Measurements from ENCODE around the gene PTRH1. TPM values are rescaled to one million over a fixed set of nuclear protein-coding genes. Genes with fewer than 3 reads are reported as not detected.

Gene PTRH1
- total RNA-seq, 2 donors from 2014 or later = 8.7 to 9.1 TPM

DNA sequence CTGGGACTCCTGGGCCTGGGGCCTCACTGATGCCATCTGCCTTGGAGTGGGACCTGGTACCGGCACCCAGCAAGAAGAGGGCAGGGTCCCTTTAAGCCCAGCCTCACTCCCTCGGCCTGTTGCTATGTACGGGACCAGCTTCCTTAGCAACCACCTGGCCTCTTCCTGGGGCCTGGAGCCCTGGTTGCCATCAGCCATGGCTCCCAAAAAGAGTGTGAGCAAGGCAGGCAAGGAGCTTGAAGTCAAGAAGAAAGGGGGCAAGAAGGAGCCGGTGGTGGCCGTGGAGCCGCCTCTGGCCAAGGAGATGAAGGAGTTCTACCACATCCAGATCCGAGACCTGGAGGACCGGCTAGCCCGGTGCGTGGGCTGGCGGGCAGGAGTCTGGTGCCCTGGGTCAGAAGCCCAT lies 8.6 kb downstream of the PTRH1 start, which contains the start of gene CFAP157:
Gene CFAP157, plus strand, starts transcription at position 153 of the 406 bp plus-strand sequence. Its CDS starts 44 bp downstream, at position 197.
- no peak for DNase-seq (ENCODE audit: low spot score)
- intact Hi-C loops (cut with DNase I) = no loop called here

DNA sequence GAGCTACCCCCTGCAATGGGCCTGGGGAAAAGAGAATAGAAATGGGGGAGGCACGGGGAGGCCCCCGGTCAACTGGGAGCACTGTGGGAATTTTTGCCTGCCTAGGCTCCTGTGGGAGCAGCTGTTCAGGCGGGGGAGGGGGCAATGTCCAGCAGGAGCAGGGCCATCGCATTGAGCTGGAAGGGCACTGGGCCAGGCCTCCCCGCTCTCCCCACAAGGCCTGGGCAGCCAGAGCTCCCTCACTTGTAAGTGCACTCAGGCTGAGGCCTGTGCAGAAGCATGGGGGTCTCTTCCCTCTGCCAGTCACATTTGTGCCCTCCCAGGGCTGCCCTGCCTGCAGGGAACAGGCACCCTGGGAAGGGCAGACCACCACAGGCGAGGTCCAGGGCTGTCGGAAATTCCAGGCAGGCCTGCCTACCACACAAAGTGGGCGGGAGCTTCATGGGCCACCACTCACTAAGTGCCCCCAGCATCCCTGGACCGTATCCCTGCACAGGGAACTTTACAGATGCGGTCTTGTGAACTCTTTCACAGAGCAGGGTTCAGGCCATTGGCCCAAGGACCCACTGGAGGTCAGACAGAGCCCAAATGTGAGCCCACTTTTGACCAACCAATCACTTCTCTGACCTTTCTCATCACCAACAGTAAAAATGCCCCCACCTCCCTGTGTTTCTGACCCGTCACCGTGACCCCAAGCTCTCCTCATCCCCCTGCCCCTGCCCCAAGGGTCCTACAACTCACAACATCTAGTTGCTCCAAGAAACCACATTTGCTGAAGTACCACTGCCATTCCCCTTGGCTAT lies 9.7 kb downstream of the PTRH1 start:
- no peak for DNase-seq (ENCODE audit: low spot score)
- intact Hi-C loops (cut with DNase I) = no loop called here

DNA sequence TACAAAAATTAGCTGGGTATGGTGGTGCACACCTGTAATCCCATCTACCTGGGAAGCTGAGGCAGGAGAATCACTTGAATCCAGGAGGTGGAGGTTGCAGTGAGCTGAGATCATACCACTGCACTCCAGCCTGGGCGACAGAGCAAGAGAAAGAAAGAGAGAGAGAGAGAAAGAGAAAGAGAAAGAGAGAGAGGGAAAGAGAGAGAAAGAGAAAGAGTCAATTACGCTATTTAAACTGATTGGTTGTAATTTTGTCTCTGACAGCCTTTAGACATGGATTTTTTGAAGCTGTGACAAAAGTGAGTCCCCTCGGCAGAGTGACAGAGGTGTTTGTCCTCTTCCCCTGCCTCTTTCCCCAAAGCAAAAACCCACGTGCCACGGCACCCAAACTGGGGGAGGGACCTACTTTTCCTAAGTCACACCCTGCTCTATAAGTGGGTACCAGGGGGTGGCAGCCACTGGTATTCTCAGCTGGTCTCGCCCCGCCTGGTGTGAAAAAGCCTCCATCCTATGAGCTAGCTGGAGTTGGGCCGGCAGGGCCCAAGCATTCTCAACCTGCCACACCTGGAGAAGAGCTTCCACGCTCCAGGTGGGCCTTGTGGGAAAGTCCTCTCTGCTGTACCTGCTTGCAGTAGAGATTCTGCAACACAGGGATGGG lies 12.0 kb downstream of the PTRH1 start:
- intact Hi-C loops (cut with DNase I) = no loop called here

DNA sequence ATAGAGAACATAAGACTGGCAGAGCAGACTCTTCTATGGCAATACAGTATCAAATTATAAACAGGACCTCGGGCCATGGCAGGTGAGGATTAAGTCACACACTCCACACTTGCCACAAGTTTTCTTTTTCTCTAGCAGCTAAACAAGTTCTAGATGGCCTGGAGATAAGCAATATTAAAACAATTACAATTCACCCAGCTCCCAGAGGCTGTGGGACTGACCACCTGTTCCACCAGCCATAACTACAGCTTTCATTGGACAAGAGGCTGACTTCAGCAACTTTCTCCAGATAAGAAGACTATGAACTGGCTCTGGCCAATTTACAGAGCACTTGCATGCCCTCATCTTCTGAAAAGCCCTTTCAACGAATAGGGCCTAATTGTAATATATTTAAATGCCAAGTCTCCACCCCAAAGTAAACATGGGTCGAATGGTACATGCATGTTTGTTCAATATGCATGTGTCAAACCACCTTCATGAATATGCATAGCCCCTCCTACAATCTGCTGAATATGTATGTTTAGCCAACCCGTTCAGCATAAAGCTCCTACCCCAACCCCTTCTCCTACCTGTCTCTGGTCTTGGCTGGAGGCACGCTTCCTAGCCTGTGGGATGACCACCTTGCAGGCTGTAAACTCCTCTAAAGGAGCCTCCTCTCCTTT lies 14.7 kb downstream of the PTRH1 start:
- DNase-seq (ENCODE audit: low spot score) = no peak
- intact Hi-C loops (cut with DNase I) = no loop called here

More for the DNA sequence above, 12.0 kb downstream of the PTRH1 start:
- no peak for DNase-seq (ENCODE audit: low spot score)

DNA sequence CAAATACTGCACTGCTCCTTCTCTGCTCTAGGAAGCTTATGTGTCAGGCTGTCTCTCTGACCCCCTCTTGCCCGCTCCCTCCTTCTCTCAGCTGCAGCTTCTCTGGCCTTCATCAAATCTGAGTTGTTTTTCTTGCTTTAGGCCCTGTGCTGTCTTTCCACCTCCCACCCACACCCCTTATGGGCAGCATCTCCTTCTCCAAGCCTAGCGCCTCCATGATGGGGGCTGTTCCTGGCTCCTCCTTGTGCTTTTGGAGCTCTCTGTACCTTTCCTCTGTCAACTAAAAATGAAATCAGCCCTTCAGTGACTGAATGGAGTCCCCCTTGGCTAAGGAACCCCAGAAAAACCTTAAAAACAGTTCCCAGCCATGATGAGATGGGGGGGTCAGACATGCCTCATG lies 15.3 kb downstream of the PTRH1 start:
- intact Hi-C loops (cut with DNase I) = no loop called here
- no peak for DNase-seq (ENCODE audit: low spot score)

DNA sequence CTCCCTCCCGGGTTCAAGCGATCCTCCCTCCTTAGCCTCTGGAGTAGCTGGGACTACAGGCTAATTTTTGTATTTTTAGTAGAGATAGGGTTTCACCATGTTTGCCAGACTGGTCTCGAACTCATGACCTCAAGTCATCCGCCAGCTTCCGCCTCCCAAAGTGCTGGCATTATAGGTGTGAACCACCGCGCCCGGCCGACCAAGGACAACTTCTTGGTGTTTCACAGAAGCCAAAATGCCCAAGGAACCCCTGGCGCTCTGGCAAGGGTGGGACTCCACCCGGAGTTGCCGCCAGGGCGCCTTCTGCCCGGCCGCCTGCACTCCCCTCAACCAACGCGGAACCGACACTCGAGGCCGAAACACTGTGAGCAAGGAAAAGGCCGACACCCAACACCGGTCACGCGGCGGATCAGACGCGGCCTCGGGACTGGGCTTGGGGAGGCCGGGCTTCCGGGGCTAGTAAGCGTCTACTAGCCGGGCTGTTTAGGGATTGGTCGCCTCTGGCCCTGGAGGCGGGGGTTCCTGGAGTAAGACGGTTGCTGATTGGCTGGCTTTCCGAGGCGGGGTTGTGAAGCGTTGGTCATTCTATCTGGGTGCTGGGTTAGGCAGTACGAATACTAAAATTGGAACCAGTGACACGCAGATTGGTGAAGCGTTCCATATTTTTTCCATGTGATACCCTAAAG lies 16.3 kb downstream of the PTRH1 start:
- intact Hi-C loops (cut with DNase I) = no loop called here
- peak; percentile 99 for DNase-seq (ENCODE audit: low spot score)

DNA sequence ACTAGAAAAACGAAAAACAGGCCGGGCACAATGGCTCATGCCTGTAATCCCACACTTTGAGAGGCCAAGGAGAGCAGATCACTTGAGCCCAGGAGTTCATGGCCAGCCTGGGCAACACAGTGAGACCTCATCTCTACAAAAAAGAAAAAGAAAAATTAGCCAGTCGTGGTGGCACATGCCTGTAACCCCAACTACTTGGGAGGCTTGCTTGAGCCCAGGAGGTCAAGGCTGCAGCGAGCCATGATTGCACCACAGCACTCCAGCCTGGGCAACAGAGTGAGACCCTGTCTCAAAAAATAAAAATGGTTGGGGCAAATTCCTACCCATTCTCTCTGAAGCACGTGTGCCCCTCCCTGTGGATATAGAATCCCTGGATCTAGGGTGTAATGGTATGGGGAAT lies 17.1 kb downstream of the PTRH1 start:
- no peak for DNase-seq (ENCODE audit: low spot score)
- intact Hi-C loops (cut with DNase I) = no loop called here

DNA sequence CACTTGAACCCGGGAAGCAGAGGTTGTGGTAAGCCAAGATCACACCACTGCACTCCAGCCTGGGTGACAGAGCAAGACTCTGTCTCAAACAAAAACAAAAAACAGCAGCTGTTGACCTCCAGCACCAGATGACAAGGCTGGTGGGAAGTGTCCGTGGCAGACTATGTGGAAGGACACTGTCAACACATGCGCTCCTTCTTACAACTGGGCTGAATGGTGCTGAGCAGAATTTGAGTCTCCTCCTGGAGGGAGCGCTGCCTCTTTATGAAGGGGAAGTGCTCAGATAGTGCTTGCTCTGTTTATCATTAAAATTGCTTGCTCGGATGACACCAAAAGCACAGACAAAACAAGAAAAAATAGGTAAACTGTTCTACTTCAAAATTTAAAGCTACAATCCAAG lies 17.9 kb downstream of the PTRH1 start:
- intact Hi-C loops (cut with DNase I) = no loop called here
- DNase-seq (ENCODE audit: low spot score) = no peak

DNA sequence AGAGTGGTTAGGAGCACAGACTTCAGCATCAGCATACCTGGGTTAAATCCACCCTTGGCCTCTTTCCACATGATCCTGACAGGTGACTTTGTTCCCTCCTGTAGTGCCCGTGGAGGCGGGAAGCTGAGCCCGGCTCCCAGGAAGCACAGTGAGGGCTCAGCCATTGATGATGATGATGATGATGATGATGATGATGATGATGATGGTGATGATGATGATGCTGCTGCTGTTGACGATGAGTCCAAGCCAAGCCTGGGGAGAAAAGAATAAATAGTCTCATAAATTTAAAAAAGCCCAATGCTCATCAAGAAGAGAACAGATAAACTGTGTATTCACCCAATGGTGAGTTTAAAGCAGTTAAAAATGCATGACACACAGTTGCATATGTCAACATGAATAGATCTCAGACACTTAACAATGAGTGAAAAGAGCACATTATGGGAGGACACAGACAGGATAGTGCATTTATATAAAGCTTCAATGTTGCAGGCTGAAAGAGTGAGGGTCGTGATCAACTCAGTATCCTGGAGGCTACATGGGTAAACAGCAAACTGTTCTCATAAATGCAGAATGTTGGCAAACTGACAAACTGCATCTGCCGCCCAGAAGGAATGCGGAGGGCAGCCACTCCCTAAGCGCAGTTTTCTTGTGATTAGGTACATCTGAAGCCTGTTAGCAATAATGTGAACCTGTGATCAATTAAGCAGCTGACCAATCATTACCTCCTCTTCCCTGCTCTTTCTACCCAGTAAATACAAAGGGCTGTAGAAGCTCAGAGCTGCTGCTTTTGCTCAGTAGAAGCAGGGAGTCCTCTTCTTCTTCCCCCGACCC lies 20.4 kb downstream of the PTRH1 start:
- intact Hi-C loops (cut with DNase I) = no loop called here
- no peak for DNase-seq (ENCODE audit: low spot score)

DNA sequence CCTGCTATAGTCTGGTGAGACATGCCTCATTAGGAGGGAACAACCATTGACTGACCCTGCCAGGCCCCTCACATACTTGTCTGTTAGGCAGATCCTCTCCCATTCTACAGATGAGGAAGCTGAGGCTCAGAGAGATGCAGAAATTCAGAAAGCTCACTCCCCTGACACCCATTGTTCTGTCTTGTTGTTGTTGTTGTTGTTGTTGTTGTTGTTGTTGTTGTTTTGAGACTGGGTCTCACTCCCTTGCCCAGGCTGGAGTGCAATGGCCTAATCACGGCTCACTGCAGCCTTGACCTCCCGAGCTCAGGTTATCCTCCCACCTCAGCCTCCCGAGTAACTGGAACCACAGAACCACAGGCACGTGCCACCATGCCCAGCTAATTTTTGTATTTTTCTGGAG lies 21.8 kb downstream of the PTRH1 start:
- intact Hi-C loops (cut with DNase I) = no loop called here
- no peak for DNase-seq (ENCODE audit: low spot score)

DNA sequence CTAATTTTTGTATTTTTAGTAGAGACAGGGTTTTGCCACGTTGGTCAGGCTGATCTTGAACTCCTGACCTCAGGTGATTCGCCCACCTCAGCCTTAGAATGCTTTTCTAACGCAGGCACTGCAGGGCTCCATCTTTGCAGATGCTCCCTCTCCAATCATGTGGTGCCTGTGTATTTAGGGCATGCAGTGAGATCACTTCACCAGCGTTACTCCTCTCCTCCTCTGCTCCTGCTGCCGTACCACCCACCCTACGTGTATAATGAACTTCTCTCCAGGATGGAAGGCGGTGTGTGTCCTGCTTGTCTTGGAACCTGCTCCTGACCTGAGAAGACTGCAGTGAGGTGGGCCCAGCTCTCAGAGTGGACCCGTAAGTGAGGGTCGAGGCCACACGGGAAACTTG lies 22.3 kb downstream of the PTRH1 start:
- intact Hi-C loops (cut with DNase I) = no loop called here
- DNase-seq (ENCODE audit: low spot score) = no peak

DNA sequence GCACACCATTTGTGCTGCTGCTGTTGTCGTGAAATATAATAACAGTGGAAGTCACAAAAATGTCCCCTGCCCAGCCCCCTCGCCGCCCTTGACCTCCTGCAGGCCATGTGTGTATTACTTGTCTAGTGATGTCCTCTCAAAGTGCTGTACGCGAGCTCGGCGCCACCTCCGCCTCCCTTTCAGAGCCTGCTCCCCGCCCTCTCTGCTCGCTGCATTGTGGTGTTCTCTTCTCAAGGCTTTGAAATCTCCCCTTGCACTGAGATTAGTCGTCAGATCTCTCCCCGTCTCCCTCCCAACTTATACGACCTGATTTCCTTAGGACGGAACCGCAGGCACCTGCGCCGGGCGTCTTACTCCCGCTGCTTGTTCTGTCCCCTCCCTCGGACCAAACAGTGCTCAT lies 23.4 kb downstream of the PTRH1 start:
- no peak for DNase-seq (ENCODE audit: low spot score)
- intact Hi-C loops (cut with DNase I) = no loop called here

DNA sequence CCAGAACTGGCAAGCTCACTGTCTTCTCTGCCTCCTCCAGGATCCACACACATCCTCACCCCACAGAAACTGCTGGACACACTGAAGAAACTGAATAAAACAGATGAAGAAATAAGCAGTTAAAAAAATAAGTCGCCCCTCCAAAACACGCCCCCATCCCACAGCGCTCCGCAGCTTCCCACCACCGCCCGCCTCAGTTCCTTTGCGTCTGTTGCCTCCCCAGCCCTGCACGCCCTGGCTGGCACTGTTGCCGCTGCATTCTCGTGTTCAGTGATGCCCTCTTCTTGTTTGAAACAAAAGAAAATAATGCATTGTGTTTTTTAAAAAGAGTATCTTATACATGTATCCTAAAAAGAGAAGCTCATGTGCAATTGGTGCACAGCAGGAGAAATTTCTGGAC lies 24.7 kb downstream of the PTRH1 start:
- no peak for DNase-seq (ENCODE audit: low spot score)
- intact Hi-C loops (cut with DNase I) = no loop called here

DNA sequence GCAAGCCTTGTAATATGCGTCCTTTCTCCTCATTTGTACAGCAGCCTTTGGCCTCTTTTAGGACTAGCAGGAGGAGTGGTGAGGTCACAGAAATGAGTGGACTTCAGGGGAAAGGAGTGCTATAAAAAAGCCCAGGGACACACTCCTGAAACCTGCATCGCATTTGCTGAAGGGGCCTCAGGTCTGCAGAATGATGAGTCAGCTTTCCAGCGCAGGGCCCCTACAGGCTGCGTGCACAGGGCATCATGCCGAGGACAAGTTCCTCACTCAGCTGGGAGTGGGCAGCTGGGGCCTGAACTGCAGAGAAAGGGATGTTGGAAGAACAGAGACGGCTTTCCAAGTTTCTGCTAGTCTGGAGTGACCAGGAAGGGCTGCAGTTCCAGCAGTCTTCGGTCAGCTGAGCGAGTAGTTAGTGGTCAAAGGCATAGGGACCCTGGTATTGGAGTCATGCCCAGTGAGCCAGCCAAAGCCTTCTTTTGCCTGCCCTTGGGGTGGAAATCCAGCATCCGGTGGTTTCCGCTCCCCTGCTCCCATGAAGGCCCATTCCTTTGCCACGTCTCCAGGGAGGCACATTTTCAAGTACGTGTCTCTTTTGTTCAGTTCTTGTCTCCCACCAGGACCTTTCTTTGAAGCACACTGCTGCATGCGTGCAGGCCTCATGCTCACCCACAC lies 26.0 kb downstream of the PTRH1 start:
- intact Hi-C loops (cut with DNase I) = no loop called here
- no peak for DNase-seq (ENCODE audit: low spot score)

DNA sequence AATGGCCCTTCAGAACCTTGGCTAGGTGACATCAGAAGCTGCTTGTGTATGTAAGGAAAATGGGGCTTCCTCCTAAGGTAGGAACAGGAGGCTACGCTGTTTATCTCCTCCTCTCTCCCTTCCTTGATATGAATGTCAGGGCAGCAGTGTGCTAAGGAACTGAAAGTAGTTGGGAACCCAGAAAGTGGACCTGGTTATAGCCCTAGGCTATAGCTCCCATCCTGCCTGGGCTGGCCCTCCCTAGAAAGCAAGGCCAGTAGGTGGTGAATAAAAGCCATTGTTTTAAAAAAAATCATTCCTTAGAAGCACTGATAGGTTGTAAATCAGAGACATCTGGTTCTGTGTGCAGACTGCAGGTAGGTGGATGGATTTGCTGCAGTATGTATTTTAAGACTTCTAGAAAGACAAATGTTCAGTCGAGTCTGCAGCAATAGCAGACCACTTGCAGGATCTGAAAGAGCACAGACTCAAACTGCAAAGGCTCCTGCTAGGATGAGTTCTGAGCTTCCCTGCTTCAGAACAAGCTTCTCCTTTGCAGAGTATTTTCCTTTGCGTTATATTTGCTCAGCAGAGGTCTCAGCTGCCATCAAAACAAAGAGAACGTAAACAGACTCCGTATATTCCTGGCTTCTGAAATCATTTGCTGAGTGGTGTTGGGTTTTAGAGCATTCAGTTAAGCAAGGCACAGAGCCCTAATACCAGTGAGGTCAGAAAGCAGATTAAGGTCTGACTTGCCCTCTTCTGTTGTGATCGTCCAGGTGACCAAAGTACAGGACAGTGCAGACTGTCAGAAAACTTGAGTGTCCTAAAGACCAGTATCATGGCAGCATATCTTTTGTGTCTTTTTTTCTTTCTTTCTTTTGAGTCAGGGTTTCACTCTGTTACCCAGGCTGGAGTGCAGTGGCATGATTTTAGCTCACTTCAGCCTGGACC lies 28.7 kb downstream of the PTRH1 start:
- intact Hi-C loops (cut with DNase I) = no loop called here
- no peak for DNase-seq (ENCODE audit: low spot score)

DNA sequence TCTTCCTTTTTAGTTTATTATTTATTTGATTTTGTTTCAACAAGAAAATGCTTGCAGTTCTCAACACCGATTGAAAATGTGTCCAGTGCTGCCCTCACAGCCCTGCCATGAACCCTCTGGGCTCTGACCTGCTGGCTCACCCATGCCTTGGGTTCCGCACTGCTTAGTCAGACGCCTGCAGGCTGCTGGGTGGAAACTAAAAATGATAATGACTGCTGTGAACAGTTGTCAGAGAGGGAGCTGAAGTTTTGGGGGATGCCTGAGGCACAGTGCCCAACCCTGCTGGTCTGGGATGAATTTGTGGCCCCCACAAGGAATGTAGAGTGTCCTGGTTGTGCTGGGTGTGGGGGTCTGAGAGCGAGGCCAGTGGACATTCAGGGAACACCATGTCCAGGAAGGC lies 30.9 kb downstream of the PTRH1 start:
- intact Hi-C loops (cut with DNase I) = no loop called here

DNA sequence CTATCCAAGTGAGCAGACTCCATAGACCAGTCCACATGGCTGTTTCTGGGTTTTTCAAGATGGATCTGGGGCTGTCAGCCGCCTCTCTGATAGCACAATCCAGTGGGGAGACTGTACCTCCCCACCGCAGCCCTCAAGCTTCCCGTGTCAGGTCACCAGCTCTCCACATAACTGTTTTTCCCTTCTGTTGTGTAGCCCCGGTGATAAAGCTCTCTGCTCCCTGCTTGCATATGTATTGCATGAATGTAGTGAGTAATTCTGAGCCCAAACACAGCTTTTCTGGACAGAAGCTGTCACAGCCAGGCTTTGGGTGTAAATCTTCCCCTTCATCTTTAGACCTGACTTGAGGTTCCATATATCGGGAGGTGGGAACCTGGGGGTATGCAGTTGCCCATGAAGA lies 31.7 kb downstream of the PTRH1 start:
- intact Hi-C loops (cut with DNase I) = no loop called here

More for the DNA sequence above, 30.9 kb downstream of the PTRH1 start:
- DNase-seq (ENCODE audit: low spot score) = no peak

More for the DNA sequence above, 31.7 kb downstream of the PTRH1 start:
- DNase-seq (ENCODE audit: low spot score) = no peak

All from posterior vena cava (tissue), 2 donors.